ENCODE measurements around the gene TMEM31. TPM values are rescaled to one million over a fixed set of nuclear protein-coding genes. Genes with fewer than 3 reads are reported as not detected.

TMEM31 gene
- total and polyA plus RNA-seq, 9 of the 15 experiments (the other 6 are each of a cell fraction or from before 2014, with no cell fraction given), result 0.18 TPM; not detected in 8

DNA sequence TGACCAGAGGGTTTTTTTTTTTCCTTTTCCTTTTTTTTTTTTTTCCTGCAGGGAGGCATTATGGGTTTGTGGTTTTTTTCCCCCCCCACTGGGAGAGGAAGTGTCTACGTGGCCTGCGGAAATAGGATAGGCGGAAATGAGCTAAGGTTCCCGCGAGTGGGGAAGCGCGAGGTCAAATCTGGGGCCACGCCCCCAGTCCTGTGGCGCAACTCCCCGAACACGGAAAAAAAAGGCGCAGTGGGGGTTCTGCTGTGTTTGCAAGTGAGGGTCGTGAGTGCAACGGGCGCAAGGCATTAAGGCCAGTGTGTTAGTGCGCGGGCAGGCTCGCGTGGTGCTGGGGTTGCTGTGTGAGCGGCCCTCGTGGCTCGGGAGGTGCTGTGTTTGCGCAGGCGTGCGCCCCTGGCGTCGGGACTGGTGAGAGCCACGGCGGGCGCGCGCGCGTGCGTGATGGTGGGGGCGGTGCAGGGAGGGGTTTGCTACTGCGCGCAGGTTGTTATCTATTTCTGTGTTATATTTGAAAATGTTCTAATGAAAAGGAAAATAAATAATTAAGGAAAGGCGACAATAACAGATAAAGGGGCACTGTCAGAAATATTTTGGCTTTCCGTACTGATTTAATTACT lies 23.5 kb upstream of the TMEM31 start (continued):
- TF ChIP-seq EHMT2 (IDR thresholded peaks at IDR 0.05), result no peak
- TF ChIP-seq ZNF277 (CRISPR knock-in tag; IDR thresholded peaks at IDR 0.05; ENCODE audit: borderline replicate concordance), result no peak
- TF ChIP-seq CBX3 (IDR thresholded peaks at IDR 0.05; ENCODE audit: borderline replicate concordance in 1 of 2, low read length in 2 of 2), result no peak
- TF ChIP-seq L3MBTL2 (IDR thresholded peaks at IDR 0.05), result peak; percentile 88
- no peak for TF ChIP-seq SREBF2 (CRISPR knock-in tag; IDR thresholded peaks at IDR 0.05)
- no peak for TF ChIP-seq ZKSCAN1 (IDR thresholded peaks at IDR 0.05; ENCODE audit: low read depth, low read length)
- peak; percentile 79; the same call in 1 of the 2 replicates for TF ChIP-seq ESRRA (IDR thresholded peaks at IDR 0.05; ENCODE audit: borderline replicate concordance, low read depth)
- TF ChIP-seq, protein P1, sequence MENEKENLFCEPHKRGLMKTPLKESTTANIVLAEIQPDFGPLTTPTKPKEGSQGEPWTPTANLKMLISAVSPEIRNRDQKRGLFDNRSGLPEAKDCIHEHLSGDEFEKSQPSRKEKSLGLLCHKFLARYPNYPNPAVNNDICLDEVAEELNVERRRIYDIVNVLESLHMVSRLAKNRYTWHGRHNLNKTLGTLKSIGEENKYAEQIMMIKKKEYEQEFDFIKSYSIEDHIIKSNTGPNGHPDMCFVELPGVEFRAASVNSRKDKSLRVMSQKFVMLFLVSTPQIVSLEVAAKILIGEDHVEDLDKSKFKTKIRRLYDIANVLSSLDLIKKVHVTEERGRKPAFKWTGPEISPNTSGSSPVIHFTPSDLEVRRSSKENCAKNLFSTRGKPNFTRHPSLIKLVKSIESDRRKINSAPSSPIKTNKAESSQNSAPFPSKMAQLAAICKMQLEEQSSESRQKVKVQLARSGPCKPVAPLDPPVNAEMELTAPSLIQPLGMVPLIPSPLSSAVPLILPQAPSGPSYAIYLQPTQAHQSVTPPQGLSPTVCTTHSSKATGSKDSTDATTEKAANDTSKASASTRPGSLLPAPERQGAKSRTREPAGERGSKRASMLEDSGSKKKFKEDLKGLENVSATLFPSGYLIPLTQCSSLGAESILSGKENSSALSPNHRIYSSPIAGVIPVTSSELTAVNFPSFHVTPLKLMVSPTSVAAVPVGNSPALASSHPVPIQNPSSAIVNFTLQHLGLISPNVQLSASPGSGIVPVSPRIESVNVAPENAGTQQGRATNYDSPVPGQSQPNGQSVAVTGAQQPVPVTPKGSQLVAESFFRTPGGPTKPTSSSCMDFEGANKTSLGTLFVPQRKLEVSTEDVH (IDR thresholded peaks at IDR 0.05; ENCODE audit: low read depth, partially characterized antibody), result peak; percentile 96
- no peak for TF ChIP-seq DDX20 (tag; IDR thresholded peaks at IDR 0.05; ENCODE audit: low read depth)
- TF ChIP-seq ZNF79 (CRISPR knock-in tag; IDR thresholded peaks at IDR 0.05; ENCODE audit: low read depth), result no peak
- no peak for TF ChIP-seq ATF2 (CRISPR knock-in tag; IDR thresholded peaks at IDR 0.05)
- TF ChIP-seq ZNF707 (CRISPR knock-in tag; conservative IDR thresholded peaks at IDR 0.05), result no peak
- peak; percentile 39 for TF ChIP-seq PRDM10 (IDR thresholded peaks at IDR 0.05; ENCODE audit: partially characterized antibody)
- TF ChIP-seq NR2F6 (CRISPR knock-in tag; IDR thresholded peaks at IDR 0.05), result no peak
- TF ChIP-seq GABPB2 (CRISPR knock-in tag; conservative IDR thresholded peaks at IDR 0.05), result no peak
- peak; percentile 47 for TF ChIP-seq POLR2A (conservative IDR thresholded peaks at IDR 0.05)
- peak; percentile 97 for TF ChIP-seq CEBPB (tag; IDR thresholded peaks at IDR 0.05)
- TF ChIP-seq ETS2 (tag; IDR thresholded peaks at IDR 0.05; ENCODE audit: borderline replicate concordance, poor library complexity, severe bottlenecking), result no peak
- no peak for TF ChIP-seq TEAD2 (tag; IDR thresholded peaks at IDR 0.05)

Measured in K562 (cell line).